ENCODE data around the gene IGBP1. TPM values are rescaled to one million over a fixed set of nuclear protein-coding genes. Genes with fewer than 3 reads are reported as not detected.

IGBP1 gene
- total RNA-seq, 2 donors from 2014 or later, result 48.0 to 87.5 TPM

GRCh38 chrX:70138622-70139021, 5.4 kb downstream of the IGBP1 start:
- Histone ChIP-seq H3K9me3 (no peaks in the 10 kb centered on the region), H3K4me1 (no peaks in the 10 kb centered on the region), H3K27ac (no peak overlapping the region), H3K36me3 (no peaks in the 10 kb centered on the region), H3K9ac (ENCODE audit: low read depth in 2 of 2, low read length in 2 of 2) (no peak overlapping the region), H3K4me3 (no peak overlapping the region), H3K27me3 (no peaks in the 10 kb centered on the region)
- intact Hi-C loops (cut with DNase I), result no loop called here
- no peak for TF ChIP-seq CTCF (IDR thresholded peaks at IDR 0.05)
- DNase-seq, result no peak

GRCh38 chrX:70139736-70140135, 6.5 kb downstream of the IGBP1 start:
- Histone ChIP-seq H3K9me3 (no peaks in the 10 kb centered on the region), H3K4me3 (no peak overlapping the region), H3K9ac (ENCODE audit: low read depth in 2 of 2, low read length in 2 of 2) (no peak overlapping the region), H3K27me3 (no peaks in the 10 kb centered on the region), H3K27ac (no peak overlapping the region), H3K36me3 (no peaks in the 10 kb centered on the region), H3K4me1 (no peaks in the 10 kb centered on the region)
- TF ChIP-seq CTCF (IDR thresholded peaks at IDR 0.05), result no peak
- no peak for DNase-seq
- intact Hi-C loops (cut with DNase I), result no loop called here

- Histone ChIP-seq H3K9ac (ENCODE audit: low read depth in 2 of 2, low read length in 2 of 2) (no peak overlapping the region), H3K4me3 (no peak overlapping the region), H3K27me3 (no peaks in the 10 kb centered on the region), H3K27ac (no peak overlapping the region), H3K9me3 (no peaks in the 10 kb centered on the region), H3K36me3 (no peaks in the 10 kb centered on the region), H3K4me1 (no peaks in the 10 kb centered on the region)
- TF ChIP-seq CTCF (IDR thresholded peaks at IDR 0.05), result no peak
- DNase-seq, result no peak
- intact Hi-C loops (cut with DNase I), result no loop called here
Observed at GRCh38 chrX:70141373-70141772, 8.1 kb downstream of the IGBP1 start.

GRCh38 chrX:70166601-70167590, 33.6 kb downstream of the IGBP1 start:
- no peaks in the 10 kb centered on the region for H3K36me3 ChIP-seq
- no peaks in the 10 kb centered on the region for H3K9me3 ChIP-seq
- TF ChIP-seq CTCF (IDR thresholded peaks at IDR 0.05), result no peak

GRCh38 chrX:70168238-70169188, 35.3 kb downstream of the IGBP1 start:
- no peak for DNase-seq
- no peak overlapping the region for H3K9ac ChIP-seq (ENCODE audit: low read depth in 2 of 2, low read length in 2 of 2)
- TF ChIP-seq CTCF (IDR thresholded peaks at IDR 0.05), result no peak
- no peaks in the 10 kb centered on the region for H3K36me3 ChIP-seq
- no peaks in the 10 kb centered on the region for H3K27me3 ChIP-seq
- no peak overlapping the region for H3K27ac ChIP-seq
- no peaks in the 10 kb centered on the region for H3K4me1 ChIP-seq
- intact Hi-C loops (cut with DNase I), result no loop called here
- H3K4me3 ChIP-seq, result no peak overlapping the region
- H3K9me3 ChIP-seq, result no peaks in the 10 kb centered on the region

More at GRCh38 chrX:70166601-70167590, 33.6 kb downstream of the IGBP1 start:
- H3K4me1 ChIP-seq, result no peaks in the 10 kb centered on the region
- DNase-seq, result no peak
- H3K9ac ChIP-seq (ENCODE audit: low read depth in 2 of 2, low read length in 2 of 2), result no peak overlapping the region
- H3K27ac ChIP-seq, result no peak overlapping the region
- H3K27me3 ChIP-seq, result no peaks in the 10 kb centered on the region
- intact Hi-C loops (cut with DNase I), result no loop called here
- no peak overlapping the region for H3K4me3 ChIP-seq
